GM19468 (cell line): Measurements from ENCODE around the gene IL17A.

Source experiments
- ATAC-seq: cut with Tn5 transposase; IDR thresholded peaks from one replicate; pipeline ENCODE4 v1.9.1; 2021; ENCODE audit warnings: mild to moderate bottlenecking, moderate library complexity, moderate number of reproducible peaks; ENCODE audit not compliant: unreplicated experiment; ENCODE audit errors: extremely low read depth

IL17A gene

GRCh38 chr6:52186075-52186474 lies at the start of gene IL17A:
Gene IL17A (plus strand): TSS chr6:52186375. CDS start chr6:52186432, 57 bp downstream.
- ATAC-seq: no peak

- no peak for ATAC-seq
Measured at GRCh38 chr6:52136934-52137467, 49.2 kb upstream of the IL17A start.

- no peak for ATAC-seq
Measured at GRCh38 chr6:52138284-52138683, 47.9 kb upstream of the IL17A start.

GRCh38 chr6:52139985-52140680 lies 46.0 kb upstream of the IL17A start:
- ATAC-seq: no peak

- ATAC-seq: no peak
Measured at GRCh38 chr6:52141596-52141995, 44.6 kb upstream of the IL17A start.

GRCh38 chr6:52142556-52142955 lies 43.6 kb upstream of the IL17A start:
- ATAC-seq: no peak

GRCh38 chr6:52143551-52143950 lies 42.6 kb upstream of the IL17A start:
- no peak for ATAC-seq

GRCh38 chr6:52144196-52145076 lies 41.7 kb upstream of the IL17A start:
- no peak for ATAC-seq

GRCh38 chr6:52146851-52147445 lies 39.2 kb upstream of the IL17A start:
- ATAC-seq: no peak

GRCh38 chr6:52149076-52149475 lies 37.1 kb upstream of the IL17A start:
- no peak for ATAC-seq

- no peak for ATAC-seq
Measured at GRCh38 chr6:52149949-52150348, 36.2 kb upstream of the IL17A start.

GRCh38 chr6:52152070-52152423 lies 34.1 kb upstream of the IL17A start:
- ATAC-seq: no peak

- ATAC-seq: no peak
Measured at GRCh38 chr6:52152711-52153160, 33.4 kb upstream of the IL17A start.

- no peak for ATAC-seq
Measured at GRCh38 chr6:52154381-52154780, 31.8 kb upstream of the IL17A start.

- peak; percentile 92 for ATAC-seq
Measured at GRCh38 chr6:52155791-52156576, 30.2 kb upstream of the IL17A start.

- ATAC-seq: peak; percentile 34
Measured at GRCh38 chr6:52157301-52157941, 28.8 kb upstream of the IL17A start.

GRCh38 chr6:52160472-52161104 lies 25.6 kb upstream of the IL17A start:
- no peak for ATAC-seq

- no peak for ATAC-seq
Measured at GRCh38 chr6:52161689-52162438, 24.3 kb upstream of the IL17A start.
